SU-DHL-6 (cell line): ENCODE results near the gene MAN2A2.

ENCODE experiments used
- H2AFZ ChIP-seq: fragments of 200-600 bp; sonication (generic); 2 replicates; pipeline ENCODE4 v1.6.1; 2014; ENCODE audit warnings: low read depth, mild to moderate bottlenecking, moderate library complexity, mixed read lengths, antibody characterized with exemption, low read length; ENCODE audit not compliant: severe bottlenecking
- H3F3A ChIP-seq: fragments of 200-600 bp; shearing (Covaris generic); 2 replicates; pipeline ENCODE4 v1.6.0; 2016; ENCODE audit warnings: antibody characterized with exemption, mild to moderate bottlenecking; ENCODE audit not compliant: insufficient read depth
- H3K27ac ChIP-seq: fragments of 200-600 bp; sonication (generic); 2 replicates; pipeline ENCODE4 v1.5.1; 2016; ENCODE audit warnings: low read depth, mild to moderate bottlenecking, low read length, moderate library complexity, mixed read lengths
- H3K27me3 ChIP-seq: fragments of 200-600 bp; sonication (generic), shearing (Covaris generic); 2 replicates; pipeline ENCODE4 v1.6.0; 2014; ENCODE audit warnings: mild to moderate bottlenecking, low read length
- H3K36me3 ChIP-seq: fragments of 200-600 bp; sonication (generic); 2 replicates; pipeline ENCODE4 v1.6.1; 2014; ENCODE audit warnings: mild to moderate bottlenecking, low read length, mixed read lengths
- H3K4me2 ChIP-seq: fragments of 300-600, 200-600 bp; shearing (Covaris generic), sonication (generic); 2 replicates; pipeline ENCODE4 v1.6.0; 2014; ENCODE audit warnings: low read length, low read depth, mild to moderate bottlenecking; ENCODE audit not compliant: poor library complexity, severe bottlenecking
- H3K4me3 ChIP-seq: fragments of 200-600 bp; sonication (generic); 2 replicates; pipeline ENCODE4 v1.5.1; 2014; ENCODE audit warnings: antibody characterized with exemption, low read length, mild to moderate bottlenecking, mixed read lengths; ENCODE audit not compliant: insufficient read depth, poor library complexity, severe bottlenecking
- H3K79me2 ChIP-seq: fragments of 200-600 bp; sonication (generic); 2 replicates; pipeline ENCODE4 v1.6.1; 2014; ENCODE audit warnings: mild to moderate bottlenecking, low read length, moderate library complexity; ENCODE audit not compliant: insufficient read depth
- H3K9ac ChIP-seq: fragments of 200-600 bp; sonication (generic); 2 replicates; pipeline ENCODE4 v1.7.0; 2014; ENCODE audit warnings: mild to moderate bottlenecking, low read length
- H3K9me2 ChIP-seq: fragments of 200-600 bp; sonication (generic); replicated peaks from 2 replicates; pipeline ENCODE4 v1.6.1; 2014; ENCODE audit warnings: low read length; ENCODE audit not compliant: insufficient read depth
- H3K9me3 ChIP-seq: fragments of 200-600 bp; sonication (generic); 2 replicates; pipeline ENCODE4 v1.6.1; 2014; ENCODE audit warnings: low read length, mixed read lengths; ENCODE audit not compliant: insufficient read depth
- H4K20me1 ChIP-seq: fragments of 200-600 bp; sonication (generic); 2 replicates; pipeline ENCODE4 v1.6.1; 2014; ENCODE audit warnings: low read depth, mild to moderate bottlenecking, antibody characterized with exemption, low read length, moderate library complexity, mixed read lengths
- CTCF ChIP-seq: fragments of 200-600 bp; sonication (generic); IDR thresholded peaks from one replicate; pipeline ENCODE4 v1.5.1; 2017; ENCODE audit warnings: antibody characterized with exemption, mild to moderate bottlenecking, low read length, moderate library complexity; ENCODE audit not compliant: insufficient read depth, poor library complexity, severe bottlenecking
- EZH2phosphoT487 ChIP-seq: fragments of 200-600 bp; sonication (generic), shearing (Covaris generic); conservative IDR thresholded peaks from 2 replicates; pipeline ENCODE4 v1.6.1; 2018; ENCODE audit warnings: mild to moderate bottlenecking, antibody characterized with exemption, low read length, moderate library complexity, mixed read lengths

MAN2A2 gene

GRCh38 chr15:90882781-90883525 lies 20.1 kb upstream of the MAN2A2 start:
- Histone ChIP-seq H3K27me3 (no peaks in the 10 kb centered on the region), H3K36me3 (no peaks in the 10 kb centered on the region)

GRCh38 chr15:90883526-90883975 lies 19.6 kb upstream of the MAN2A2 start:
- H3K79me2 ChIP-seq: no peaks in the 10 kb centered on the region
- no peak overlapping the region for H3K4me3 ChIP-seq
- H3K36me3 ChIP-seq: no peaks in the 10 kb centered on the region
- H3K9me2 ChIP-seq: no peaks in the 10 kb centered on the region
- H3K27me3 ChIP-seq: no peaks in the 10 kb centered on the region
- TF ChIP-seq EZH2phosphoT487 (no peak), CTCF (no peak)
- no peak overlapping the region for H3K4me2 ChIP-seq
- H4K20me1 ChIP-seq: no peaks in the 10 kb centered on the region
- no peak overlapping the region for H3K27ac ChIP-seq
- H3K9me3 ChIP-seq: no peaks in the 10 kb centered on the region
- H2AFZ ChIP-seq: no peak overlapping the region
- no peaks in the 10 kb centered on the region for H3F3A ChIP-seq
- H3K9ac ChIP-seq: no peak overlapping the region

More at GRCh38 chr15:90882781-90883525, 20.1 kb upstream of the MAN2A2 start:
- H3F3A ChIP-seq: no peaks in the 10 kb centered on the region
- H3K9me3 ChIP-seq: no peaks in the 10 kb centered on the region
- TF ChIP-seq CTCF: no peak
- TF ChIP-seq EZH2phosphoT487: no peak
- no peak overlapping the region for H3K4me2 ChIP-seq
- no peaks in the 10 kb centered on the region for H3K79me2 ChIP-seq
- H3K27ac ChIP-seq: no peak overlapping the region
- no peaks in the 10 kb centered on the region for H3K9me2 ChIP-seq
- no peak overlapping the region for H2AFZ ChIP-seq
- no peak overlapping the region for H3K9ac ChIP-seq
- no peak overlapping the region for H3K4me3 ChIP-seq
- no peaks in the 10 kb centered on the region for H4K20me1 ChIP-seq

- no peaks in the 10 kb centered on the region for H3K36me3 ChIP-seq
- no peak for TF ChIP-seq CTCF
- H2AFZ ChIP-seq: no peak within 1 kb of the TSS
- no peaks in the 10 kb centered on the region for H3K9me2 ChIP-seq
- no peak within 1 kb of the TSS for H3K9ac ChIP-seq
- no peak within 1 kb of the TSS for H3K27ac ChIP-seq
- H3K79me2 ChIP-seq: no peaks in the 10 kb centered on the region
- H3K4me2 ChIP-seq: no peak within 1 kb of the TSS
- no peak within 1 kb of the TSS for H3K4me3 ChIP-seq
- no peaks in the 10 kb centered on the region for H3K27me3 ChIP-seq
- H4K20me1 ChIP-seq: no peaks in the 10 kb centered on the region
- no peaks in the 10 kb centered on the region for H3F3A ChIP-seq
- H3K9me3 ChIP-seq: no peaks in the 10 kb centered on the region
Measured at GRCh38 chr15:90883976-90884718, 19.0 kb upstream of the MAN2A2 start, which contains the start of gene FES. TSS of gene FES (plus strand) at chr15:90884504. CDS start at chr15:90885046, 542 bp downstream.
